ENCODE data around the gene NPY5R.

- no peak for TF ChIP-seq CEBPB (IDR thresholded peaks at IDR 0.05; ENCODE audit: borderline replicate concordance, low read depth, low read length)
- no peak for TF ChIP-seq XRCC5 (optimal IDR thresholded peaks at IDR 0.05; ENCODE audit: low read length)
- no peak for TF ChIP-seq ZFYVE20 (CRISPR knock-in tag; IDR thresholded peaks at IDR 0.05; ENCODE audit: borderline replicate concordance, low read depth)
- no peak for TF ChIP-seq ZZZ3 (CRISPR knock-in tag; IDR thresholded peaks at IDR 0.05; ENCODE audit: borderline replicate concordance)
Measured at GRCh38 chr4:163398238-163398637, 54.5 kb downstream of the NPY5R start.
